NCI-H146 (cell line): ENCODE results near the gene XBP1.
"Not testable (repeated sequence)": the region's sequence is repeated elsewhere in the genome, so short reads cannot be mapped to it uniquely, and the experiment has no call there.

ENCODE experiments used
- DNase-seq: peaks from one replicate; lab custom pipeline; 2025; lab: John Stamatoyannopoulos, UW

XBP1 gene

DNA sequence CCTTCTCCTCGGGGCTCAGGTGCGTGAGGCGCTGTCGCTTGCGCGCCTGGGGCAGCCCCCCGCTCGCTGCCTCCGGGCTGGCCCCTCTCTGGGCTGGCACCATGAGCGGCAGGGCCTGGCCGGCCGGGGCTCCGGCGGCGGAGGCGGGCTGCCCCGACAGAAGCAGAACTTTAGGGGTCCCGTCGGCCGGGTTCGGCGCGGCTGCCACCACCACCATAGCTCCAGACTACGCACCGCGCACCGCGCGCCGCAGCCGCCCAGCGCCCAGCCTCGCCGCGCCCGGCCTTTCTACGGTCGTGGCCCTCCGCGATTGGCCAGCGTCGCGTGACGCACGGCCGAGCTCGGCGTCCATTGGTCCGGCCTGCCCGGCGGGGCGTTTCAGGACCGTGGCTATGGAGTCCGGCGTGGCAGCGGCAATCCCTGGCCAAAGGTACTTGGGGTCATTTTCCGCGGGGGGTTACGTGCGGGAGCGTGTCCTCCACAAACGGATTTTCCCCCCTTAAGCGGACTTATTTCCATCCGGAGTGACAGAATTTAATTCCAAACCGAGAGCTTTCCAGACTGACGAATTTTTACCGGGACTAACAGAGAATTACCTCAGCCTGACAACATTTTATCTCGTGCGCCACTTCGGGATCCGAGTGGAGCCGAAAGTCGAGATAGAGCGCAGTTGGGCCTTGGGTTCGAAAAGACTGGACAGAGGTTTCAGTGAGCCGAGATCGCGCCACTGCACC is at the start of gene XBP1:
XBP1 (minus strand) TSS at position 262 of the 734 bp plus-strand sequence.
- peak; percentile 90 for DNase-seq

DNA sequence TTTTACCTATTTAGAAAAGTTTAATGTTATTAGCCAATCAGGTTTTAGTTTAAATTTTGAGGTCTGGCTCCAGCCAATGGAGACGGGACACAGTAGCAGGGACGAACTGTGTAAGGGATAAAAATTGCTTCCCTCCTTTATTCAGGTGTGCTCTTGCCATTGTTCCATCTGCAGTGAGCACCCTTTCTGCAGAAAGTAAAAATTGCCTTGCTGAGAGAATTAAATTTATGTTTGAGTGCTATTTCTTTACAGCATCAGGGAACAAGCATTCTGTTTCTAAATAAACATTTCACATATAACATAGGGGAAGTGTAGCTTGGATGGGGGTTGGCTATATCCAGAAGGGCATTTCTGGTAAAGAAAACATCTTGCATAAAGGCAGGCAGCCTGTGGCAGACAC is 46.6 kb upstream of the XBP1 start:
- DNase-seq: no peak

DNA sequence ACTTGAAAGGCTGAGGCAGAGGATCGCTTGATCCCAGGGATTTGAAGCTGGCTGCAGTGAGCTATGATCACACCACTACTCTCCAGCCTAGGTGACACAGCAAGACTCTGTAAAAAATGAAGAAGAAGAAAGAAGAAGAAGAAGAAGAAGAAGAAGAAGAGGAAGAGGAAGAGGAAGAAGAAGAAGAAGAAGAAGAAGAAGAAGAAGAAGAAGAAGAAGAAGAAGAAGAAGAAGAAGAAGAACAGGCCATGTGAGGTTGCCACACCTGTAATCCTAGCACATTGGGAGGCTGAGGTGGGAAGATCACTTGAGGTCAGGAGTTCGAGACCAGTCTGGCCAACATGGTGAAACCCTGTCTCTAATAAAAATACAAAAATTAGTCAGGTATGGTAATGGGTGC is 43.9 kb upstream of the XBP1 start:
- not testable (repeated sequence) for DNase-seq

DNA sequence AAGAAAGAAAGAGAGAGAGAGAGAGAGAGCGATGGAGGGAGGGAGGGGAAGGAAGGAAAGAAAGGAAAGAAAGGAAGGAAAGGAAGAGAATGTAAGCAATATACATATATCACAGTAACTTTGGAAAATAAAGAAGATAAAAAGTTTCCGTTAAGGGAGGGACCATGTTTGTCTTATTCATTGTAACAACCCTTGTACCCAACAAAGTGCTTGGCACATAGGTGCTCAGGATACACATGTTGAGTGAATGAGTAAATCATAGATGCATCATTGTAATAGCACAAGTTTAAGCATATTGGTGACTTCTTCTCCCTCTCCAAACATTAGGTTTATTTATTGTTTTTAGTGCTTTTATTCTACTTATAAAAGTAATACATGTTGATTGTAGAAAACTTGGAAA is 43.3 kb upstream of the XBP1 start:
- DNase-seq: no peak

DNA sequence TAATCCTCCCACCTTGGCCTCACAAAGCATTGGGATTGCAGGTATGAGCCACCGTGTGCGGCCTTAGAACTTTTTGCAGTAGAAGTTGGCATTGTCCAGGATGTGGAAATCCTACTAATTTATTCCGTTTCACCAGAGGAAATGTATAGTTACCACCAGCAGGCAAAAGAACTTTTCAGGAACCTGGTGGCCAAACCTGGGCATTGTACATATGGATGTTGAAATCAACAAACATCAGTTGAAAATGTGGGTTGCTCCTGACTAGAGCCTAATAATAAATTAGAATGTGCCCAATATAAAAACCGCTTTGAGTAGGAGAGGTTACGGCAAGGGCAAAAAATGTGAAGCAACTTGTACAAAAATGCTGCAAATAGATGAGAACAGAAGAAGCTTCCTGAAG is 40.7 kb upstream of the XBP1 start:
- DNase-seq: no peak

DNA sequence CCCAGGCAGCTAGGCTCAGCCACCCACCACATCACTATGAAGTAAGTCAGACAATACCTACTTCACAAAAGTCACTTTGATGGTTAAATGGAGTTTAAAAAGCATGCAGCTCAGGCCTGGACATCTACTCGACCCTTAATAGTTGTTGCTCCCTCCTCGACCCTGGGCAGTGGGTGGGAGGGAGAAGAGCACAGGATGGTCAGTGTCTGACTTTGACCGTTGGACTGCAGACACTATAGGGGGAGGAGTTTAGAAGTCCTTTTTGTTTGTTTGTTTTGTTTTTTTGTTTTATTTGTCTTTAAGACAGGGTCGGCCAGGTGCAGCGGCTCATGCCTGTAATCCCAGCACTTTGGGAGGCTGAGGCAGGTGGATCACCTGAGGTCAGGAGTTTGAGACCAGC is 38.6 kb upstream of the XBP1 start:
- no peak for DNase-seq

DNA sequence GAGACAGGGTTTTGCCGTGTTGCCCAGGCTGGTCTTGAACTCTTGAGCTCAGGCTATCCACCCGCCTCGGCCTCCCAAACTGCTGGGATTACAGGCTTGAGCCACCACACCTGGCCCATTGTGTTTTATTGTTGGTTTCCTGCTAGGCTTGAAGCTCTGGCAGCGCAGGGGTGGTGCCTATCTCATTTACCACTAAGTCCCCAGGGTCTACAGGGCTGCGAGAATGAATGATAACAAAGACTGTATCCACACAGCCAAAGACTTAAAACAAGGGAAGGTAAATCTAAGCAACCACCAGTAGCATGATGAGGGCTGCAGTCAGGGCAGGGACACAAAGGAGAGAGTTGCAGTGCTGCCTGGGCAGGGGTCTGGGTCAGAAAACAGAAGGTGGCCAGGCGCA is 37.3 kb upstream of the XBP1 start:
- DNase-seq: no peak

DNA sequence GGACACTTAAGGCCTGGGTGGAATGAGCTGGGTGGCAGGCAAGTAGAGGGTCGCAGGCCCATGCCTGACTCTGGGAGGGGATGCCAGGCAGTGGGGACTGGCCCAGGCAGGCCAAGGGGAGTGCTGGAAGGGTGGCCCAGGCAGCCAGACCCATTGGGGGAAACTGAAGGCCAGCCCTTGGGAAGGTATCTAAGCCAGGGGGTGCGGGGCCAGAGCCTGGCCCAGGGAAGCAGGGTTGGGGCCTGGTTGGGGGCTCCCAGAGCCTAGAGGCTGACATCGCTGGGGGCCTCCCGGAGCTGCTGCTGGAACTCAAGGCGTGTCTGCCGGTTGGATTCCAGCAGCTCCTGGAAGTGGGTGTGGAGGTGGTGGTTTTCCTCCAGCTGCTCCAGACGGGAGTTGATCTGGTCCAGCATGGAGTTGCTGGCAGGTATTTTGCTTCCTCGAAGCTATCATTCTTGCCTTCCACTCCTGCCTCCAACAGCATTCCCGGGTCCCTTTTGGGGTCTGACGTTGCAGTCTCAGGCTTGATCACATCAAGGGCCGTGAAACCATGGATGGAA is 35.3 kb upstream of the XBP1 start:
- DNase-seq: no peak

DNA sequence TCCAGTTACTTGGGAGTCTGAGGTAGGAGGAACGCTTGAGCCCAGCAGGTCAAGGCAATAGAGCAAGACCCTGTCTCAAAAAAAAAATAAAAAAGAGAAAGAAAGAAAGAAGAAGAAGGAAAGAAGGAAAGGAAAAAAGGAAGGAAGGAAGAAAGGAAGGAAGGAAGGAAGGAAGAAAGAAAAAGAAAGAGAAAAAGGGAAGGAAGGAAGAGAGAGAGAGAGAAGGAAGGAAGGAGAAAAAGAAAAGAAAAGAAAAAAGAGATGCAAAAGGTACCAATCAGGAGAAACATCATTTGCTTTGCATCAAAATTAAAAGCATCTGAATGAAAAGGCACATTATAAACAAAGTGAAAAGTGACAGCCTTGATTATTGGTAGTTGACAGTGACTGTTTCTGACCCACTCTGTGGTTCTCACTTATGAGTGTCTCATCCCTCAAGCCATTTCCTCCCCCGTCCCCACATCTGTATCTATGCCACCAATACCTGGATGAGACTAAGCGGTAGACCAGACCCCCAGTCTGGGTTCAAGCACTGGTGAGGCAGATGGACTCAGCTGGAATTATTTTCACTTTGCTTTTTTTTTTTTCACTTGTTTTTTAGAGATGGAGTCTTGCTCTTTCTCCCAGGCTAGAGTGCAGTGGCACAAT is 33.0 kb upstream of the XBP1 start:
- no peak for DNase-seq

DNA sequence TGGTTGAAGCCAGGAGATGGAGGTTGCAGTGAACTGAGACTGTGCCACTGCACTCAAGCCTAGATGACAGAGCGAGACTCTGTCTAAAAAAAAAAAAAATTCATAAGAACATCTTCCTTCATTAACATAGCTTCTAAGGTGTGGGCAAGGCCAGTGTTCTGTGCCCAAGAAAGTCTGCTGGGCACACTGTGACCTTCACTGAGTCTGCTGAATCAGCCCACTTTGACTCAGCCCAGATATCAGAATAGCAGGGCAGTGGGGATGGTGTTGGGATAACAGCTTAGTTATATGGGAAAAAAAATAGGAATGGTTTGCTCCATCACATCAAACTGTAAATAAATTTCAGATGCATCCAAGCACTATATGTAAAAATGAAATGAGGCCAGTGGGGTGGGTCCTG is 32.4 kb upstream of the XBP1 start:
- DNase-seq: no peak

DNA sequence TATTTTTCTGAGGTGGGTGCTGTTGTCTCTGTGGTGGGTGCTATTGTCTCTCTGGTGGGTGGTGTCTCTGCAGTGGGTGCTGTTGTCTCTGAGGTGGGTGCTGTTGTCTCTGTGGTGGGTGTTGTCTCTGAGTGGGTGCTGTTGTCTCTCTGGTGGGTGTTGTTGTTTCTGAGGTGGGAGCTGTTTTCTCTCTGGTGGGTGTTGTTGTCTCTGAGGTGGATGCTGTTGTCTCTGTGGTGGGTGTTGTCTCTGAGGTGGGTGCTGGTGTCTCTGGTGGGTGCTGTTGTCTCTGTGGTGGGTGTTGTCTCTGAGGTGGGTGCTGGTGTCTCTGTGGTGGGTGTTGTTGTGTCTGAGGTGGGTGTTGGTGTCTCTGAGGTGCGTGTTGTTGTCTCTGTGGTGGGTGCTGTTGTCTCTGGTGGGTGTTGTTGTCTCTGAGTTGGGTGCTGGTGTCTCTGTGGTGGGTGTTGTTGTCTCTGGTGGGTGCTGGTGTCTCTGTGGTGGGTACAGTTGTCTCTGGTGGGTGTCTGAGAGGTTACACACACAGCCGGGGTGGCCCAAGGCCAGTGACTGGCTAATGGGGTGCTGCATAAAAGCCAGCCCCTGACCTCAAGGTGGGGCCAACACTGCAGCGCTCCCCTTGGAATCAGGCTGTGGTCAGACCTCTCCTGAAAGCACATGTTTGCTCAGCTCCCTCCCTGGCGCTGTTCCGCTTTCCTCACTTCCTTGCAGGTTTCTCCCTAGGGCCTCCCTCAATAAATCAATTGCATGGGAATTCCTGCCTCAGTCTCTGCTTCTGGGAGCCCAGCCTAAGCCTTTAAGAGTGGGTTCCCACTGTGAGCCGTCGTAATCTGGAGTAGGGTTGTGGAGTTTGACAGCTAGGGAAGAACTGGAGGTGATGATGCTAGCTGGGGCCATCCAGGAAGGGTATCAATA is 31.0 kb upstream of the XBP1 start:
- DNase-seq: no peak

DNA sequence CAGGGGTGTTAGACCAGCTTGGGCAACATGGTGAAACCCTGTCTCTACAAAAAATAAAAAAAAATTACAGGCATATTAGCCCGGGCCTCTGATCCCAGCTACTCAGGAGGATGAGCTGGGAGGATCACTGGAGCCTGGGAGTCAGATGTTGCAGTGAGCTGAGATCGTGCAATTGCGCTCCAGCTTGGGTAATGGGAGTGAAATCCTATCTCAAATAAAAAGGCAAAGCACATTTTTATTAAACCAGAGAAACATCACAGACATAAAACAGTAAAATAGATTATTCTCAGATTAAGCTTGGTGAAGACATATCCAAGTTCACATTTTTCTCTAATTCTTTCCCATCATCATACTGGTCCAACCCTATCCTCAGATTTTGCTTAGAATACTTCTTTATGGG is 30.1 kb upstream of the XBP1 start:
- no peak for DNase-seq

DNA sequence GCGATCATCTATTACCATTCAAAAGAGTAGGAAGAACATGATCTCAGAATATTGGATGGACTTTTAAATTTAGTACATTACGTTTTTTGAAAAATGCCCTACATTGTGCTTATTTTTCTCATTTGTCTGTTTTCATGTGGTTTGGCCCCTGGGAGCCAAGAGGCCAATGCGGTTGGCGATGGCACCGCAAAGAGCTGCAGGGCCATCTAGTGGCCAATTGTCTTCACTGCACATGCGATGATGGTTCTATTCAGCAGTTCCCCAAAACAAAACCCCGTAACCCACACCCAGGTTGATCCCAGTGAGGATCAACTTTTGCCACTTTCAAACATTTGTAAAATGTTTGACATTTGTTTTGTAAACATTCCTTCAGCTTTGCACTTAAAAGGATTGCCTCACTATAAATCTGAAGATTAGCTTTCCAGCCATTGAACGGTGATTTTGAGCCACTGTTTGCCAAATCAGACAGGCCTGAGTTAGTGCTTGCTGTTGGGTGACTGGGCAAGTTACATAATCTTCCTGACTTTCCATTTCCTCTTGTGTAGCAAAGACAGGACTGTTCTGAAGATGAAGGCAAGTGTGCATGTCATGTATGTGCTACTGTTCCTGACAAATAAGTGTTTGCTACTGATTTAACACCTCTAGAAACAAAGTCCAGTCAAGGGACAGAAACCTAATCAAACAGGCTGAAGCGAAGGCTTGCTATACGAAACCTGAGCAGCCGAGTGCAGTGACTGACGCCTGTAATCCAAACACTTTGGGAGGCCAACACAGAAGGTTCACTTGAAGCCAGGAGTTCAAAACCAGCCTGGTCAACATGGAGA is 29.2 kb upstream of the XBP1 start:
- peak; percentile 51 for DNase-seq

DNA sequence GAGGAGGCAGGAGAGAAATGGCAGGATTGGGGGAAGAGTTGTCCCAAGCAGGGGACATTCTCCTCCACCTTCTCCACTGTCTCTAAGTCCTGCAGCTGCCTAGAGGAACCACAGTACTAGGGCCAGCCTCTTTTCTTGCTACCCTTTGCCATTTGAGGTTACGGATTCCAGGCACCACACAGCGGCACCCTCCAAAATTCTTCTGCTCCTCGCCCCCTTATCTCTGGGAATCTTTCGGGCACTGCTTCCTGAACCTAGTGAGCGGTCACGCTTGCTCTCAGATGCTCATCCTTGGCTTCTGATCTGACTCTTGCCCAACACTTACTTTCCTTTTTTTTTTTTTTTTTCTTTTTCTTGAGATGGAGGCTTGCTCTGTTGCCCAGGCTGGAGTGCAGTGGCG is 26.6 kb upstream of the XBP1 start:
- DNase-seq: no peak

DNA sequence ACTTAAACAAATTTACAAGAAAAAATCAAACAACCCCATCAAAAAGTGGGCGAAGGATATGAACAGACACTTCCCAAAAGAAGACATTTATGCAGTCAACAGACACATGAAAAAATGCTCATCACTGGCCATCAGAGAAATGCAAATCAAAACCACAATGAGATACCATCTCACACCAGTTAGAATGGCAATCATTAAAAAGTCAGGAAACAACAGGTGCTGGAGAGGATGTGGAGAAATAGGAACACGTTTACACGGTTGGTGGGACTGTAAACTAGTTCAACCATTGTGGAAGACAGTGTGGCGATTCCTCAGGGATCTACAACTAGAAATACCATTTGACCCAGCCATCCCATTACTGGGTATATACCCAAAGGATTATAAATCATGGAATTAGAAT is 26.1 kb upstream of the XBP1 start:
- not testable (repeated sequence) for DNase-seq

DNA sequence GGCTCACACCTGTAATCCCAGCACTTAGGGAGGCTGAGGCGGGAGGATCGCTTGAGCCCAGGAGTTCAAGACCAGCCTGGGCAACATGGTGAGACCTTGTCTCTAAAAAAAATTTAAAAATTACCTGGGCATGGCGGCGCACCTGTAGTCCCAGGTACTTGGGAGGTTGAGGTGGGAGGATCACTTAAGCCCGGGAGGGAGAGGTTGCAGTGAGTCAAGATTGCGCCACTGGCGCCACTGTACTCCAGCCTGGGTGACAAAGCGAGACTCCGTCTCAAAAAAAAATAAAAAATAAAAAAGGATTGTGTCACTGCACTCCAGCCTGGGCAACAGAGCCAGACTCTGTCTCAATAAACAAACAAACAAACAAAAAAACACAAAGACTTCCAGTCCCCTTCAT is 24.1 kb upstream of the XBP1 start:
- not testable (repeated sequence) for DNase-seq

DNA sequence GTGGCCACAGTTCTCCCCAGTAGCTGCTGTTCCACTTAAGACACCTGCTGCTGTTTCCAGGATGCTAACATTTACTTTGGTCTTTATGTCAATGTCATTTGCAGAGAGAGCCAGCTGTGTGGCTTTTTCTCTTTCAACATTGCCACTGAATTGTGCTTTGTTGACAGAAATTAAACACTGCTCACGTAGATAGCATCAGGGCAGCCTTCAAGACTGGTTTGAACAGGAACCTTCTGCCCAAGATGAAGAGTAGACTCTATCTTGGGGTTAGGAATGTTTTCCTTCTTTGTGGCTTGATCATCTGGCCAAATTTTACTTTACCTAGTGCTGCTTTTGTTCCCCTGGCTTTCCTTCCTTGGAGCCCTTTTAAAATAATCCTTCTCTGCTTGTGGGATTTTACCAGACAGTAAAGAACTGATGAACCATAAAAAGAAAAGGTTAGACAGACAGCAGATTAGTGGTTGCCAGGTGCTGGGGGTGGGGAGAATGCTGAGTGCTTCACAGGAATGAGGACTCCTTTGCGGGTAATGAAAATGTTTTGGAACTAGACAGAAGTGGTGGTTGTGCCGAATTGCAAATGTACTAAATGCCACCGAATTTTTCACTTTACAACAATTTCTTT is 22.7 kb upstream of the XBP1 start:
- DNase-seq: peak; percentile 93

DNA sequence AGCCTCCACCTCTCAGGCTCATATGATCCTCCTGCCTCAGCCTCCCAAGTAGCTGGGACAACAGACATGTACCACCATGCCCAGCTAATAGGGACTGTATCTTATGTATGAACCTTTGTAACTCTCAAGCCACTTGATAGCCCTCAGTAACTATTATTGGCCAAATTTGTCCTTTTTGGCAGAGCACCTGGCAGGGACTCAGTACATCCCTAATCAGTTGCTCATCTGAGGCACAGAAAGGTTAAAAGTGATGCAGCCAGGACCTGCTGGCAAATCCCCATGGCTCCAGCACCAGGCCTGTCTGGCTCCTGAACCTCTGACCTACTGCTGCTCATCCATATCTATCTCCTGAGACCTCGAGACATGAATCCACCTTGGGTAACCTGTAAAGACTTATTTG is 21.1 kb upstream of the XBP1 start:
- no peak for DNase-seq

DNA sequence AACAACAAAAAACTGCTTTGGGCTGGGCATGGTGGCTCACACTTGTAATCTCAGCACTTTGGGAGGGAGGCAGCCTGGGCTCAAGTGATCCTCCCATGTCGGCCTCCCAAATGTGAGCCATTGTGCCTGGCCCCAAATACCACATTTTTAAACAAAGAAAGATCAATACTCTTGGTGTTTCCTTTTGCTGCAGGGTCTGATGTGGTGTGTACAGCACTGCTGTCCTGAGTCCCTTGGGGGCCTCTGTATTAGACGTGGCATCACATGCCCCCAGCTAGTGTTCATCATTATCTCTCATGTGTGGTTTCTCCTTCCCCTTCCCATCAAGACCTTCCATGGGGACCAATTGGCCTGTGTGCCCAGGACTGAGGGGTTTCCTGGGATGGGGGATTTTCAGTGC is 20.5 kb upstream of the XBP1 start:
- DNase-seq: no peak

DNA sequence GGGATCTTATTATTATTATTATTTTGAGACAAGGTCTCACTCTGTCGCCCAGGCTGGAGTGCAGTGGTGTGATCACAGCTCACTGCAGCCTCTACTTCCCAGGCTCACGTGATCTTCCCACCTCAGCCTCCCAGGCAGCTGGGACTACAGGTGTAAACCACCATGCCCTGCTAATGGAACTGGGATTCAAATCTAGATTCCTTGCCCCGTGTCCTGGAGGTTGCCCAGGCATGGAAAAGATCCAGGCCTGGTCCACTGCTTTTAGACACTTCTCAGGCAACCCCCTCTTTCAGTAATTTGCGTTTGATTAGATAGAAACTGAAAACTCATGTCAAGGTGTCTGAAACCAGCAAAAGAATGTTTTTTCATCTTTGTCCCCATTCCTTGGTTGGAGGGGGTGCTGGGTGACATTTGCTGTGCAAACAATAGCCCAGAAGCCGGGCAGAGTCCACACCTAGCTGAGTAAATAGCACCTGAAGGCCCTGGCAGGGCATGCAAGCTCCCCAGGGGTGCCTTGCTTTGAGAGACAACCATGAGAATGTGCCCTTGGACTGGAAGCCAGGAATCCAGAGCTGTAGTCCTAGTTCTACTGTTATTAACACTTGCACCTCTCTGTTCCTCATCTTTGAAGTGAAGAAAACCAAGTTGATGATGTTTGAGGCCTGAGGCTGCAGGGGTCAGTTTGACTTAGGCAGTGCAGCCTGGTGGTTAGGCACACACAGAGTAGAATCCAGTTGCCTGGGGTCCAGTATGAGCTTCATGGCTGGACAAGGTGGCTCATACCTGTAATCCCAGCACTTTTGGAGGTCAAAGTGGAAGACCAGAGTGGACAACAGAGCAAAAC is 19.1 kb upstream of the XBP1 start:
- peak; percentile 74 for DNase-seq
